ENCODE measurements around the gene DESI2.
"Not testable (repeated sequence)": the region's sequence is repeated elsewhere in the genome, so short reads cannot be mapped to it uniquely, and the experiment has no call there.

DESI2 gene

DNA sequence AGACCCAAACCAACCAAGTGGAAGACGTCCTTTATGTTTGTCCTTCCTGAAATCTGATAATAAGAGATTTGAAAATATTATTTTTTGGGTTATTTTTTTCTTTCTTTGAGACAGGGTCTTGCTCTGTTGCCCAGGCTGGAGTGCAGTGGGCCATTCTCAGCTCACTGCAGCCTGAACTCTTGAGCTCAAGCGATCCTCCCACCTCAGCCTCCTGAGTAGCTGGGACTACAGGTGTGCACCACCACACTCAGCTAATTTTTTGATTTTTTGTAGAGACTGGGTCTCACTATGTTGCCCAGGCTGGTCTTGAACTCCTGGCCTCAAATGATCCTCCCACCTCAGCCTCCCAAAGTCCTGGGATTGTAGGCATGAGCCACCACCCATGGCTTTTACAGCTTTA is 86.2 kb downstream of the DESI2 start:
- DNase-seq; in situ Hi-C loops (cut with MboI; ENCODE audit: low pct_unique_long_range_greater_than_20kb, low sequenced_read_pairs): not testable (repeated sequence)

DNA sequence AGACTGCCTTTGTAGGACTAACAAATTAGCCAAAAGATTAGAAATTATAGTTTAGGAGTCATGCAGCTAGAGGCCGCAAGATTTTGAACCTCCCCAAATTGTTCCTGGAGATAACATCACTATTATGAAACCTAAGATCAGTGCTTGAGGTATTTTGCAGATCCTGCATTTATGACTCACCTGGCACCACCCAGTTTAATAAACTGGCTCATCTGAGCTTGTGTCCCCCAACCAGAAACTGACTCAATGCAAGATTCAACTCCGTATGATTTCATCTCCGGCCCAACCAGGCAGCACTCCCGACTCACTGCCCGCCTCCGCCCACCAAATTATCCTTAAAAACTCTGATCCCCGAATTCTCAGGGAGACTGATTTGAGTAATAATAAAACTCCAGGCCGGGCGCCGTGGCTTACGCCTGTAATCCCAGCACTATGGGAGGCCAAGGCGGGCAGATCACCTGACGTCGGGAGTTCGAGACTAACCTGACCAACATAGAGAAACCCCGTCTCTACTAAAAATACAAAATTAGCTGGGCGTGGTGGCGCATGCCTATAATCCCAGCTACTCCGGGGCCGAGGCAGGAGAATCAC is 87.2 kb downstream of the DESI2 start:
- in situ Hi-C loops (cut with MboI; ENCODE audit: low pct_unique_long_range_greater_than_20kb, low sequenced_read_pairs); DNase-seq: not testable (repeated sequence)

- in situ Hi-C loops (cut with MboI; ENCODE audit: low pct_unique_long_range_greater_than_20kb, low sequenced_read_pairs) = no loop called here
- DNase-seq = no peak
Observed at GRCh38 chr1:244741692-244742091, 88.8 kb downstream of the DESI2 start.

DNA sequence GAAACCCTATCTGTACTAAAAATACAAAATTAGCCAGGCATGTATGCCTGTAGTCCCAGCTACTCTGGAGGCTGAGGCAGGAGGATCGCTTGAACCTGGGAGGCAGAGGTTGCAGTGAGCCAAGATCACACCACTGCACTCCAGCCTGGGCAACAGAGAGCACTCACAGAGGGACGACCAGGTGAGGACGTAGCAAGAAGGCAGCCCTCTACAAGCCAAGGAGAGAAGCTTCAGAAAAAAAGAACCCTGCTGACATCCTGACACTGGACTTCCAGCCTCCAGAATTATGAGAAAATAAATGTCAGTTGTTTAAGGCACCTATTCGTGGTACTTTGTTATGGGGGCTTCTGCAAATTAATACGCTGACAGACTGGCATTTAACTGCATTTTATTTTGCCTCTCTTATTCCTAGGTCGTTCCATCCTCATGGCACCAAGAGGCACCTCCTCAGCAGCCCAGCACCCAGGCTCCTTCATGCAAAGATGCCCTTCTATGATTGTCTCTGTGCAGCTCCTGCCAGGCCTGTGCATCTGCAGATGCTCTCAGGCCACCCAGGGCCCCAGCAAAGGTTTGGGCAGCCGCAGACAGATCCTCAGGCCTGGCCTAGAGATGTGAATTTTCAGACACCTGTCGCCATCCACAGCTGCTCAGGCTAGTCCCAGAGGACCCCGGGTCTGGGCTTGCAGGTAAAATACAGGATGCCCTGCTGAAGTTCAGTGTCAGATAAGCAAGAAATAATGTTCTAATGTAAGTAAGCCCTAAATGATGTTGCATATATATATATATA is 96.5 kb downstream of the DESI2 start:
- no peak for DNase-seq
- in situ Hi-C loops (cut with MboI; ENCODE audit: low pct_unique_long_range_greater_than_20kb, low sequenced_read_pairs) = no loop called here

DNA sequence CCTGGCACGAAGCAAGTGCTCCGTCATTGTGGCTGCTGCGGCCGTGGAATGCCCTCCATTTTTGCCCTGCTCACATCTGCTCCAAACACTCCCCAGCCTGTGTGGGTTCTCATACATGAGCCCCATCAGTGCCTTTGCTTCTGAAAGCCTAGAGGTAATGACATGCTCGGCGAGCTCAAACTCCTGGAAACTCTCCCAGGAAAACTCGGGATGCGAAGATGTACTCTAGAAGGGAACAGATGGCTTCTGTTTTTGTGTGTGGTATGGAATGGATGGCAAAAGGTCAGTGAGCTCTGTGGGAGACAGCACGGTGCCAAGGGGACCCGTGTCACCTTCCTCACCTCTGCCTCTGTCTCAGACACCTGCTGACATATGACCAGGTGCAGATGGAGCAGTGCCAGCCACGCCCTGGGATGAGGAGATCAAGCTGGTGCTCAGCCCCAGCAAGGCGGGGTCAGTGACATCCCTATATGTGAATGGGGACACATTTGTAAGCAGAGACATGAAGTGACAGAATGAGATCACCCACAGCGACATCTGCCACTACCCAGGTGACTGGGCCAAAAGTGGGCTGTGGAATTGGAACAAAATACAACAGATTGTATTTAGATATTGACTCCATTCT is 98.5 kb downstream of the DESI2 start:
- no peak for DNase-seq
- in situ Hi-C loops (cut with MboI; ENCODE audit: low pct_unique_long_range_greater_than_20kb, low sequenced_read_pairs) = no loop called here

- in situ Hi-C loops (cut with MboI; ENCODE audit: low pct_unique_long_range_greater_than_20kb, low sequenced_read_pairs) = no loop called here
- DNase-seq = no peak
Observed at GRCh38 chr1:244755673-244756072, 102.7 kb downstream of the DESI2 start.

- in situ Hi-C loops (cut with MboI; ENCODE audit: low pct_unique_long_range_greater_than_20kb, low sequenced_read_pairs) = no loop called here
Observed at GRCh38 chr1:244757091-244757939, 104.4 kb downstream of the DESI2 start.

More at GRCh38 chr1:244757091-244757939, 104.4 kb downstream of the DESI2 start:
- DNase-seq = no peak
